NCI-H2029 (cell line): Measurements from ENCODE around the gene FAM83G.
A peak's percentile ranks its signal among the peaks of the same experiment; 100 is the strongest.
"Not testable (repeated sequence)": the region's sequence is repeated elsewhere in the genome, so short reads cannot be mapped to it uniquely, and the experiment has no call there.

Experiments used
- DNase-seq: peaks from one replicate; lab custom pipeline; 2025; lab: John Stamatoyannopoulos, UW

FAM83G gene

GRCh38 chr17:18966831-18967624, 37.5 kb downstream of the FAM83G start:
- peak; percentile 28 for DNase-seq

- DNase-seq = no peak
Measured at GRCh38 chr17:18965530-18966236, 38.9 kb downstream of the FAM83G start.

GRCh38 chr17:18964550-18964949, 40.0 kb downstream of the FAM83G start:
- no peak for DNase-seq

- DNase-seq = no peak
Measured at GRCh38 chr17:18964018-18964351, 40.6 kb downstream of the FAM83G start.

GRCh38 chr17:18963126-18964017, 41.2 kb downstream of the FAM83G start:
- no peak for DNase-seq

GRCh38 chr17:18962494-18962815, 42.1 kb downstream of the FAM83G start:
- DNase-seq = no peak

- DNase-seq = no peak
Measured at GRCh38 chr17:18961634-18962493, 42.7 kb downstream of the FAM83G start.

- DNase-seq = peak; percentile 17
Measured at GRCh38 chr17:18960803-18961511, 43.6 kb downstream of the FAM83G start.

- DNase-seq = no peak
Measured at GRCh38 chr17:18960241-18960665, 44.3 kb downstream of the FAM83G start.

GRCh38 chr17:18959845-18960240, 44.7 kb downstream of the FAM83G start:
- DNase-seq = no peak

- DNase-seq = no peak
Measured at GRCh38 chr17:18959071-18959844, 45.3 kb downstream of the FAM83G start.

- DNase-seq = no peak
Measured at GRCh38 chr17:18958611-18959010, 46.0 kb downstream of the FAM83G start.

- no peak for DNase-seq
Measured at GRCh38 chr17:18957831-18958230, 46.7 kb downstream of the FAM83G start.

GRCh38 chr17:18956581-18956980, 48.0 kb downstream of the FAM83G start:
- DNase-seq = no peak

GRCh38 chr17:18956021-18956420, 48.5 kb downstream of the FAM83G start:
- DNase-seq = not testable (repeated sequence)

GRCh38 chr17:18955009-18955408, 49.6 kb downstream of the FAM83G start:
- DNase-seq = no peak

- no peak for DNase-seq
Measured at GRCh38 chr17:18954321-18954720, 50.2 kb downstream of the FAM83G start.

- DNase-seq = no peak
Measured at GRCh38 chr17:18953231-18953728, 51.3 kb downstream of the FAM83G start.

GRCh38 chr17:18951941-18952842, 52.4 kb downstream of the FAM83G start, which contains the start of gene SLC5A10:
Gene SLC5A10 (plus strand): TSS chr17:18952165. CDS start chr17:18952206, 41 bp downstream.
- DNase-seq = no peak
